OCI-LY7 (cell line): ENCODE measurements around the gene GPX7. TPM values are rescaled to one million over a fixed set of nuclear protein-coding genes. Genes with fewer than 3 reads are reported as not detected.

Experiments
- BruUV-seq: library from RNA; stranded (reverse); fragments of 400-500 nt; replicated peaks from 2 replicates; lab custom pipeline; 2021; lab: Mats Ljungman, UMichigan
- CTCF ChIA-PET: fragments of 300-600 bp; sonication (Branson Sonifier 250); formaldehyde crosslinking; loops from one replicate; lab custom pipeline; 2022; ENCODE audit warnings: antibody characterized with exemption; ENCODE audit not compliant: unreplicated experiment; lab: Charles Lee
- POLR2A ChIA-PET: fragments of 300-600 bp; sonication (Branson Sonifier 250); formaldehyde crosslinking; loops from one replicate; lab custom pipeline; 2022; ENCODE audit warnings: antibody characterized with exemption; lab: Charles Lee
- DNase-seq: peaks from one replicate; pipeline ENCODE4 v3.0.0-alpha.2; 2015; ENCODE audit warnings: low spot score
- H2AFZ ChIP-seq: fragments of 200-600 bp; sonication (generic), shearing (Covaris generic); 2 replicates; pipeline ENCODE4 v1.6.1; 2014; ENCODE audit warnings: mild to moderate bottlenecking, antibody characterized with exemption, low read length, moderate library complexity
- H3K27ac ChIP-seq: fragments of 200-600 bp; sonication (generic); 2 replicates; pipeline ENCODE4 v1.5.1; 2014; ENCODE audit warnings: mixed run types, low read depth, mild to moderate bottlenecking, moderate library complexity, low read length, inconsistent platforms; ENCODE audit not compliant: poor library complexity, severe bottlenecking
- H3K36me3 ChIP-seq: fragments of 200-600 bp; sonication (generic); 2 replicates; pipeline ENCODE4 v1.6.1; 2014; ENCODE audit warnings: mild to moderate bottlenecking, antibody characterized with exemption, low read length, moderate library complexity, mixed read lengths; ENCODE audit not compliant: insufficient read depth
- H3K4me1 ChIP-seq: fragments of 200-600 bp; sonication (generic); 2 replicates; pipeline ENCODE4 v1.5.1; 2014; ENCODE audit warnings: mild to moderate bottlenecking, low read length; ENCODE audit not compliant: insufficient read depth, poor library complexity, severe bottlenecking
- H3K4me2 ChIP-seq: fragments of 200-600 bp; sonication (generic); 2 replicates; pipeline ENCODE4 v1.6.1; 2014; ENCODE audit warnings: mild to moderate bottlenecking, low read length
- H3K4me3 ChIP-seq: fragments of 200-600 bp; sonication (generic); 2 replicates; pipeline ENCODE4 v1.5.1; 2014; ENCODE audit warnings: mild to moderate bottlenecking, low read depth, low read length; ENCODE audit not compliant: poor library complexity, severe bottlenecking
- H3K79me2 ChIP-seq: fragments of 200-600 bp; sonication (generic); 2 replicates; pipeline ENCODE4 v1.6.1; 2016; ENCODE audit warnings: low read depth, mild to moderate bottlenecking, low read length, moderate library complexity, mixed read lengths; ENCODE audit not compliant: insufficient read depth
- H3K9me2 ChIP-seq: fragments of 200-600 bp; sonication (generic); 2 replicates; pipeline ENCODE4 v1.6.1; 2016; ENCODE audit warnings: mild to moderate bottlenecking, low read length, mixed read lengths; ENCODE audit not compliant: insufficient read depth
- H3K9me3 ChIP-seq: fragments of 200-600 bp; sonication (generic); 2 replicates; pipeline ENCODE4 v1.6.1; 2014; ENCODE audit warnings: mild to moderate bottlenecking, mixed run types, low read length, mixed read lengths
- H4K20me1 ChIP-seq: fragments of 200-600 bp; sonication (generic); 2 replicates; pipeline ENCODE4 v1.6.1; 2014; ENCODE audit warnings: mild to moderate bottlenecking, antibody characterized with exemption, low read length, moderate library complexity, mixed read lengths; ENCODE audit not compliant: insufficient read depth
- CTCF ChIP-seq: fragments of 200-600 bp; sonication (generic); conservative IDR thresholded peaks from 2 replicates; pipeline ENCODE4 v1.5.1; 2014; ENCODE audit warnings: mild to moderate bottlenecking, antibody characterized with exemption, low read length, moderate library complexity, mixed read lengths
- EZH2phosphoT487 ChIP-seq: fragments of 200-600 bp; sonication (generic); IDR thresholded peaks from 2 replicates; pipeline ENCODE4 v1.6.1; 2018; ENCODE audit warnings: low read depth, borderline replicate concordance, mild to moderate bottlenecking, mixed run types, antibody characterized with exemption, low read length, moderate library complexity, mixed read lengths
- intact Hi-C: fragments of 100-400 bp; cut with micrococcal nuclease; formaldehyde crosslinking; loops from one replicate; pipeline ENCODE4 v1.10.0; 2022; ENCODE audit not compliant: unreplicated experiment
- total RNA-seq, 2 experiments: library from RNA; depleted of rRNA in 1 of 2; stranded (reverse); fragments of >200 nt in 1 of 2; shearing (Covaris generic) in 1 of 2; gene quantifications; 2 replicates each; pipeline ENCODE4 v1.2.3, GENCODE V29; 2014 to 2022

The GPX7 gene
- total RNA-seq, 2 experiments from 2014 or later, result not detected

- Histone ChIP-seq H3K9me2 (no peaks in the 10 kb centered on the region), H3K27ac (peak overlapping the region; percentile 96), H3K79me2 (no peaks in the 10 kb centered on the region), H3K4me1 (peaks cover 69% of the 10 kb centered on the region), H3K36me3 (peaks cover 6% of the 10 kb centered on the region; the same call in 1 of the 2 replicates), H3K4me3 (no peak overlapping the region), H3K4me2 (0 out of 2 replicates have a peak overlapping the region, but pooled peaks have one; percentile 12), H2AFZ (peak overlapping the region; percentile 32; the same call in 1 of the 2 replicates), H3K9me3 (peaks cover 14% of the 10 kb centered on the region), H4K20me1 (no peaks in the 10 kb centered on the region)
- intact Hi-C loops, result loop anchor here (2.0 kb wide), 2 partner anchors 51 to 493 kb away; partner anchors contain the start of gene ZFYVE9
- ChIA-PET CTCF (no interaction called here), POLR2A (interaction anchor here (0.5 to 2.9 kb wide), 5 partner anchors 9 to 558 kb away, joined by 3 to 16 read pairs (median 4); no protein-coding TSS in a partner anchor)
- DNase-seq, result no peak
- no TSS peak for BruUV-seq
- TF ChIP-seq CTCF (no peak), EZH2phosphoT487 (no peak)
Observed at GRCh38 chr1:52635321-52636089, 33.3 kb downstream of the GPX7 start.

- no TSS peak for BruUV-seq
- Histone ChIP-seq H3K9me3 (peaks cover 14% of the 10 kb centered on the region), H3K36me3 (peaks cover 6% of the 10 kb centered on the region; the same call in 1 of the 2 replicates), H2AFZ (peak overlapping the region; percentile 71), H3K27ac (peak overlapping the region; percentile 96), H3K4me1 (peaks cover 77% of the 10 kb centered on the region), H3K9me2 (no peaks in the 10 kb centered on the region), H4K20me1 (no peaks in the 10 kb centered on the region), H3K79me2 (no peaks in the 10 kb centered on the region), H3K4me3 (peak overlapping the region; percentile 53), H3K4me2 (peak overlapping the region; percentile 85)
- intact Hi-C loops, result loop anchor here (1.0 to 2.0 kb wide), 3 partner anchors 50 to 494 kb away; partner anchors contain the start of genes TUT4 and ZFYVE9
- ChIA-PET CTCF (no interaction called here), POLR2A (interaction anchor here (0.6 to 2.9 kb wide), 5 partner anchors 11 to 59 kb away, joined by 3 to 16 read pairs (median 4); no protein-coding TSS in a partner anchor)
- peak; percentile 96 for DNase-seq
- TF ChIP-seq EZH2phosphoT487 (no peak), CTCF (no peak)
Observed at GRCh38 chr1:52636721-52637695, 34.8 kb downstream of the GPX7 start.
